ENCODE measurements around the gene HELZ. TPM values are rescaled to one million over a fixed set of nuclear protein-coding genes. Genes with fewer than 3 reads are reported as not detected.
"Not testable (repeated sequence)": the region's sequence is repeated elsewhere in the genome, so short reads cannot be mapped to it uniquely, and the experiment has no call there.

Gene HELZ
- total and polyA plus RNA-seq, 2 donors (not counting 1 experiment from before 2014, with no cell fraction given): 18.9 to 28.1 TPM

- Histone ChIP-seq H3K9me3 (ENCODE audit: control insufficient read depth, insufficient read depth, low read depth, low read length) (no peaks in the 10 kb centered on the region), H3K27me3 (ENCODE audit: control insufficient read depth, insufficient read depth, low read length) (no peaks in the 10 kb centered on the region), H2AFZ (ENCODE audit: low read length) (no peak overlapping the region), H3K4me1 (ENCODE audit: control insufficient read depth, extremely low read depth, insufficient read depth, low read length) (no peaks in the 10 kb centered on the region), H3K4me2 (ENCODE audit: extremely low read depth, insufficient read depth, low read length) (no peak overlapping the region), H3K79me2 (ENCODE audit: control insufficient read depth, insufficient read depth, low read length) (no peaks in the 10 kb centered on the region), H4K20me1 (ENCODE audit: control insufficient read depth, extremely low read depth, insufficient read depth, low read length) (no peaks in the 10 kb centered on the region), H3K27ac (ENCODE audit: insufficient read depth, low read length) (no peak overlapping the region), H3K4me3 (replicated peaks in 1 of 4; ENCODE audit: control extremely low read depth in 1 of 4, insufficient read depth in 1 of 4, low read depth in 3 of 4, low read length in 4 of 4) (no peak overlapping the region), H3K9ac (ENCODE audit: insufficient read depth, low read length) (no peak overlapping the region), H3K36me3 (ENCODE audit: control insufficient read depth, insufficient read depth, low read length) (peaks cover 2% of the 10 kb centered on the region)
- DNase-seq (ENCODE audit: low read depth in 2 of 2): peak in 1 of 2 donors; percentile 45
- no peak for TF ChIP-seq CTCF (conservative IDR thresholded peaks at IDR 0.05 in 1 of 2, IDR thresholded peaks at IDR 0.05 in 1 of 2; ENCODE audit: low read depth in 1 of 2, low read length in 2 of 2)
- no peak for TF ChIP-seq EZH2 (IDR thresholded peaks at IDR 0.05; ENCODE audit: low read length, missing control alignments)
Measured at GRCh38 chr17:67128700-67129099, 116.3 kb downstream of the HELZ start.

- H2AFZ ChIP-seq (ENCODE audit: low read length): no peak overlapping the region
- H4K20me1 ChIP-seq (ENCODE audit: control insufficient read depth, extremely low read depth, insufficient read depth, low read length): no peaks in the 10 kb centered on the region
- peaks cover 2% of the 10 kb centered on the region for H3K36me3 ChIP-seq (ENCODE audit: control insufficient read depth, insufficient read depth, low read length)
- H3K4me1 ChIP-seq (ENCODE audit: control insufficient read depth, extremely low read depth, insufficient read depth, low read length): no peaks in the 10 kb centered on the region
- no peak for DNase-seq (ENCODE audit: low read depth in 2 of 2)
- H3K27me3 ChIP-seq (ENCODE audit: control insufficient read depth, insufficient read depth, low read length): no peaks in the 10 kb centered on the region
- no peak overlapping the region for H3K4me2 ChIP-seq (ENCODE audit: extremely low read depth, insufficient read depth, low read length)
- H3K27ac ChIP-seq (ENCODE audit: insufficient read depth, low read length): no peak overlapping the region
- H3K9ac ChIP-seq (ENCODE audit: insufficient read depth, low read length): no peak overlapping the region
- TF ChIP-seq EZH2 (IDR thresholded peaks at IDR 0.05; ENCODE audit: low read length, missing control alignments) (no peak), CTCF (conservative IDR thresholded peaks at IDR 0.05 in 1 of 2, IDR thresholded peaks at IDR 0.05 in 1 of 2; ENCODE audit: low read depth in 1 of 2, low read length in 2 of 2) (no peak)
- H3K4me3 ChIP-seq (replicated peaks in 1 of 4; ENCODE audit: control extremely low read depth in 1 of 4, insufficient read depth in 1 of 4, low read depth in 3 of 4, low read length in 4 of 4): no peak overlapping the region
- H3K79me2 ChIP-seq (ENCODE audit: control insufficient read depth, insufficient read depth, low read length): no peaks in the 10 kb centered on the region
- no peaks in the 10 kb centered on the region for H3K9me3 ChIP-seq (ENCODE audit: control insufficient read depth, insufficient read depth, low read depth, low read length)
Measured at GRCh38 chr17:67127925-67128324, 117.1 kb downstream of the HELZ start.

GRCh38 chr17:67126983-67127382, 118.0 kb downstream of the HELZ start:
- no peak overlapping the region for H3K4me2 ChIP-seq (ENCODE audit: extremely low read depth, insufficient read depth, low read length)
- no peak overlapping the region for H3K27ac ChIP-seq (ENCODE audit: insufficient read depth, low read length)
- no peaks in the 10 kb centered on the region for H3K9me3 ChIP-seq (ENCODE audit: control insufficient read depth, insufficient read depth, low read depth, low read length)
- no peaks in the 10 kb centered on the region for H3K79me2 ChIP-seq (ENCODE audit: control insufficient read depth, insufficient read depth, low read length)
- H2AFZ ChIP-seq (ENCODE audit: low read length): no peak overlapping the region
- TF ChIP-seq CTCF (conservative IDR thresholded peaks at IDR 0.05 in 1 of 2, IDR thresholded peaks at IDR 0.05 in 1 of 2; ENCODE audit: low read depth in 1 of 2, low read length in 2 of 2) (no peak), EZH2 (IDR thresholded peaks at IDR 0.05; ENCODE audit: low read length, missing control alignments) (no peak)
- no peaks in the 10 kb centered on the region for H4K20me1 ChIP-seq (ENCODE audit: control insufficient read depth, extremely low read depth, insufficient read depth, low read length)
- H3K4me1 ChIP-seq (ENCODE audit: control insufficient read depth, extremely low read depth, insufficient read depth, low read length): no peaks in the 10 kb centered on the region
- no peak overlapping the region for H3K9ac ChIP-seq (ENCODE audit: insufficient read depth, low read length)
- no peak overlapping the region for H3K4me3 ChIP-seq (replicated peaks in 1 of 4; ENCODE audit: control extremely low read depth in 1 of 4, insufficient read depth in 1 of 4, low read depth in 3 of 4, low read length in 4 of 4)
- peaks cover 2% of the 10 kb centered on the region for H3K36me3 ChIP-seq (ENCODE audit: control insufficient read depth, insufficient read depth, low read length)
- DNase-seq (ENCODE audit: low read depth in 2 of 2): no peak
- no peaks in the 10 kb centered on the region for H3K27me3 ChIP-seq (ENCODE audit: control insufficient read depth, insufficient read depth, low read length)

- H3K27ac ChIP-seq (ENCODE audit: insufficient read depth, low read length); H3K4me2 ChIP-seq (ENCODE audit: extremely low read depth, insufficient read depth, low read length); H3K79me2 ChIP-seq (ENCODE audit: control insufficient read depth, insufficient read depth, low read length); H3K9me3 ChIP-seq (ENCODE audit: control insufficient read depth, insufficient read depth, low read depth, low read length); DNase-seq (ENCODE audit: low read depth in 2 of 2); H3K4me3 ChIP-seq (replicated peaks in 1 of 4; ENCODE audit: control extremely low read depth in 1 of 4, insufficient read depth in 1 of 4, low read depth in 3 of 4, low read length in 4 of 4); H3K36me3 ChIP-seq (ENCODE audit: control insufficient read depth, insufficient read depth, low read length); H3K9ac ChIP-seq (ENCODE audit: insufficient read depth, low read length); H3K4me1 ChIP-seq (ENCODE audit: control insufficient read depth, extremely low read depth, insufficient read depth, low read length); H4K20me1 ChIP-seq (ENCODE audit: control insufficient read depth, extremely low read depth, insufficient read depth, low read length); H2AFZ ChIP-seq (ENCODE audit: low read length); H3K27me3 ChIP-seq (ENCODE audit: control insufficient read depth, insufficient read depth, low read length): not testable (repeated sequence)
Measured at GRCh38 chr17:67126543-67126942, 118.5 kb downstream of the HELZ start.

Data from fibroblast of lung (primary cell).